HepG2 (cell line): Measurements from ENCODE around the gene ACAT2. TPM values are rescaled to one million over a fixed set of nuclear protein-coding genes. Genes with fewer than 3 reads are reported as not detected.

Experiments used
- AKAP8 ChIP-seq: sonication (generic); formaldehyde crosslinking; IDR thresholded peaks from 2 replicates; pipeline ENCODE4 v1.5.1; 2020; ENCODE audit warnings: mild to moderate bottlenecking, missing genetic modification reagents
- ATF7-NPFF ChIP-seq: sonication (generic); formaldehyde crosslinking; IDR thresholded peaks from 2 replicates; pipeline ENCODE4 v1.8.1; 2023; ENCODE audit warnings: mild to moderate bottlenecking, low read depth, missing genetic modification reagents, moderate library complexity
- DNMT1 ChIP-seq: sonication (generic); formaldehyde crosslinking; IDR thresholded peaks from 2 replicates; pipeline ENCODE4 v1.5.1; 2020; ENCODE audit warnings: mild to moderate bottlenecking, missing genetic modification reagents
- EP300 ChIP-seq, 3 experiments: sonication (generic) in 1 of 3; formaldehyde crosslinking in 1 of 3; IDR thresholded peaks; 2 replicates each; pipeline versions ENCODE4 v1.5.1 to v1.6.1; 2011 to 2020; ENCODE audit warnings: low read depth in 2 of 3, low read length in 2 of 3, borderline replicate concordance in 1 of 3, improper control_type of control experiment in 1 of 3, mild to moderate bottlenecking in 1 of 3, missing genetic modification reagents in 1 of 3, moderate library complexity in 1 of 3
- ERF ChIP-seq: IDR thresholded peaks from 2 replicates; pipeline ENCODE4 v1.6.1; 2018; ENCODE audit warnings: missing biosample characterization, missing genetic modification reagents
- FOXC1 ChIP-seq: sonication (generic); formaldehyde crosslinking; IDR thresholded peaks from 2 replicates; pipeline ENCODE4 v1.8.0; 2022; ENCODE audit warnings: mild to moderate bottlenecking, missing genetic modification reagents, borderline replicate concordance
- FOXO1 ChIP-seq: sonication (generic); formaldehyde crosslinking; IDR thresholded peaks from 2 replicates; pipeline ENCODE4 v1.4.0; 2020; ENCODE audit warnings: missing genetic modification reagents
- GFI1 ChIP-seq: sonication (generic); formaldehyde crosslinking; IDR thresholded peaks from 2 replicates; pipeline ENCODE4 v1.5.0; 2020; ENCODE audit warnings: missing genetic modification reagents, mild to moderate bottlenecking, borderline replicate concordance
- GLI4 ChIP-seq: sonication (generic); formaldehyde crosslinking; IDR thresholded peaks from 2 replicates; pipeline ENCODE4 v1.5.1; 2020; ENCODE audit warnings: missing genetic modification reagents, mild to moderate bottlenecking, moderate library complexity, borderline replicate concordance
- JUN ChIP-seq: sonication (generic); formaldehyde crosslinking; IDR thresholded peaks from 2 replicates; pipeline ENCODE4 v1.4.0; 2020; ENCODE audit warnings: mild to moderate bottlenecking, missing genetic modification reagents
- KAT2B ChIP-seq: fragments of 150-350 bp; IDR thresholded peaks from 2 replicates; pipeline ENCODE4 v1.6.1; 2014; ENCODE audit warnings: low read depth, low read length, borderline replicate concordance
- MIER2 ChIP-seq: IDR thresholded peaks from 2 replicates; pipeline ENCODE4 v1.6.1; 2016; ENCODE audit warnings: missing biosample characterization, missing genetic modification reagents
- MXI1 ChIP-seq: IDR thresholded peaks from 3 replicates; pipeline ENCODE4 v1.6.1; 2012; ENCODE audit warnings: low read depth, low read length, inconsistent platforms, borderline replicate concordance
- PAX8 ChIP-seq: sonication (generic); formaldehyde crosslinking; IDR thresholded peaks from 2 replicates; pipeline ENCODE4 v1.8.0; 2022; ENCODE audit warnings: mild to moderate bottlenecking, missing genetic modification reagents, borderline replicate concordance
- SMARCC2 ChIP-seq: fragments of 450-650 bp; IDR thresholded peaks from 2 replicates; pipeline ENCODE4 v1.6.1; 2017; ENCODE audit warnings: antibody characterized with exemption, mild to moderate bottlenecking
- ZBTB7A ChIP-seq: sonication (generic); formaldehyde crosslinking; IDR thresholded peaks from 2 replicates; pipeline ENCODE4 v1.8.0; 2022; ENCODE audit warnings: mild to moderate bottlenecking, missing genetic modification reagents
- ZFP37 ChIP-seq: sonication (generic); formaldehyde crosslinking; IDR thresholded peaks from 2 replicates; pipeline ENCODE4 v1.4.0; 2020; ENCODE audit warnings: missing genetic modification reagents, borderline replicate concordance
- ZNF121 ChIP-seq: sonication (generic); formaldehyde crosslinking; IDR thresholded peaks from 2 replicates; pipeline ENCODE4 v1.5.0; 2020; ENCODE audit warnings: mild to moderate bottlenecking, missing genetic modification reagents
- ZNF136 ChIP-seq: sonication (generic); formaldehyde crosslinking; IDR thresholded peaks from 2 replicates; pipeline ENCODE4 v1.8.1; 2022; ENCODE audit warnings: low read depth, mild to moderate bottlenecking, moderate library complexity, missing genetic modification reagents
- ZNF143 ChIP-seq: sonication (generic); formaldehyde crosslinking; IDR thresholded peaks from 2 replicates; pipeline ENCODE4 v1.4.0; 2020; ENCODE audit warnings: missing genetic modification reagents
- ZNF256 ChIP-seq: sonication (generic); formaldehyde crosslinking; conservative IDR thresholded peaks from 2 replicates; pipeline ENCODE4 v1.4.0; 2020; ENCODE audit warnings: missing genetic modification reagents
- ZNF275 ChIP-seq: sonication (generic); formaldehyde crosslinking; IDR thresholded peaks from 2 replicates; pipeline ENCODE4 v1.8.0; 2022; ENCODE audit warnings: missing genetic modification reagents, mild to moderate bottlenecking, inconsistent platforms, borderline replicate concordance
- ZNF34 ChIP-seq: sonication (generic); formaldehyde crosslinking; IDR thresholded peaks from 2 replicates; pipeline ENCODE4 v1.4.0; 2020; ENCODE audit warnings: mild to moderate bottlenecking, missing genetic modification reagents, borderline replicate concordance
- ZNF451 ChIP-seq: sonication (generic); formaldehyde crosslinking; IDR thresholded peaks from 2 replicates; pipeline ENCODE4 v1.5.0; 2020; ENCODE audit warnings: mild to moderate bottlenecking, missing genetic modification reagents
- ZNF660 ChIP-seq: sonication (generic); formaldehyde crosslinking; IDR thresholded peaks from 2 replicates; pipeline ENCODE4 v1.5.1; 2020; ENCODE audit warnings: mild to moderate bottlenecking, low read depth, missing genetic modification reagents, borderline replicate concordance
- ZNF75D ChIP-seq: sonication (generic); formaldehyde crosslinking; IDR thresholded peaks from 2 replicates; pipeline ENCODE4 v1.8.1; 2023; ENCODE audit warnings: missing genetic modification reagents, mild to moderate bottlenecking, borderline replicate concordance
- ZNF883 ChIP-seq: sonication (generic); formaldehyde crosslinking; IDR thresholded peaks from 2 replicates; pipeline ENCODE4 v1.5.1; 2020; ENCODE audit warnings: mild to moderate bottlenecking, missing genetic modification reagents; ENCODE audit errors: not compliant biosample characterization
- polyA plus RNA-seq, 8 experiments: library from polyadenylated mRNA; depleted of rRNA in 3 of 8; stranded (reverse) in 7 of 8; unstranded in 1 of 8; fragments of >200 nt; fragmentation: Illumina TruSeq in 4 of 8; extraction: Trizol in 4 of 8; gene quantifications; 2 replicates each; pipeline versions ENCODE4 v1.2.1 to v1.2.3, GENCODE V29; 2011 to 2016; ENCODE audit warnings: low read depth in 4 of 8, missing spikeins in 1 of 8, mixed read lengths in 1 of 8; ENCODE audit not compliant: insufficient read depth in 1 of 8
- total RNA-seq, 5 experiments: library from RNA; depleted of rRNA; stranded (reverse); fragments of >200 nt; fragmentation: Illumina TruSeq; extraction: Trizol; gene quantifications; 2 replicates each; pipeline ENCODE4 v1.2.3, GENCODE V29; 2016; ENCODE audit warnings: low read depth in 1 of 5
- TF ChIP-seq, protein P1 (sequence below): sonication (generic); formaldehyde crosslinking; IDR thresholded peaks from 2 replicates; pipeline ENCODE4 v1.4.0; 2020; ENCODE audit warnings: mild to moderate bottlenecking, missing genetic modification reagents

Gene ACAT2
- total and polyA plus RNA-seq, 2 of the 13 experiments (the other 11 are each of a cell fraction or from before 2014, with no cell fraction given), result 121 to 534 TPM

DNA sequence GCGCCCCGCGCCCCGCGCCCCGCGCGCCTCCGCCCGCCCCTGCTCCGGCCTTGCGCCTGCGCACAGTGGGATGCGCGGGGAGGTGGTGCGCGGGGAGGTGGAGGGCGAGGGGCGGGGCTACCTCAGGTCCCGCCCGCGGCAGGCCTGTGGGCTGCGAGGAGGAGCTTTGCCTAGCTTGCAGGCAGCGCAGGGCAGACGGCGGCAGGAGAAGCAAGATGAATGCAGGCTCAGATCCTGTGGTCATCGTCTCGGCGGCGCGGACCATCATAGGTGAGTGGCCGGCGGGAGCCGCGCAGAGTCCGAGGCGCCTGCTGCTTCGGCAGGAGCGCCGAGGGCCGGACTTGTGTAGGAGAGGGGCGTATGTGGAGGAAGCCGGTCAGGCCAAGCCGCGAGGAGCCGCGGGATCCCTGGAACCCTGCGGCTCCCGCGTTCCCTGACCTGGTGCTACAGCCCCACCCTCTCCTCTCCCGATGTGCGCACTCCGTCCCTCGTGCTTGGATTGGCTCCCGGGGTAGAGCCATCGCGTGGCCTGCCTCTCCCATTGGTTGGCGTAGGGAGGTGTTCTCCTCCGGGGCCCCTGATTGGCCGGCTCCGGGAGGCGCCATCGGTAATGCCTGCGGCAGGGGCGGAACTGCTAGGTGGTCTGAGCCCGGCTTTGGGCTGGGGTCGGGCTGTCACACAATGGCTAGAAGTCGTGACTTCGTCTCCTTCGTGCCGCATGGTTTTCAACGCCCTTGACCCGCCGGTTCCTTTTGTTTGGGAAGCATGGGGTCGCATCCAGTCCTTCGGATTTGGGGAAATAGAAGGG is at the start of gene ACAT2 (continued):
- TF ChIP-seq ZNF275 (CRISPR knock-in tag) (peak; percentile 89), ZNF136 (CRISPR knock-in tag) (peak; percentile 94; the same call in 1 of the 2 replicates), ZNF883 (CRISPR knock-in tag) (no peak), ZNF143 (CRISPR knock-in tag) (peak; percentile 54; the same call in 1 of the 2 replicates), ZNF660 (no peak), ZNF75D (CRISPR knock-in tag) (no peak), ZFP37 (CRISPR knock-in tag) (peak; percentile 65; the same call in 1 of the 2 replicates), ZNF451 (CRISPR knock-in tag) (peak; percentile 58; the same call in 1 of the 2 replicates), ZBTB7A (CRISPR knock-in tag) (0 out of 2 replicates have a peak, but pooled peaks have one; percentile 4), ERF (CRISPR knock-in tag) (peak; percentile 89), MXI1 (no peak; the same call in 2 of the 3 replicates), JUN (CRISPR knock-in tag) (no peak; the same call in 1 of the 2 replicates), ATF7-NPFF (CRISPR knock-in tag) (peak; percentile 83), SMARCC2 (no peak), ZNF256 (CRISPR knock-in tag) (peak; percentile 88; the same call in 1 of the 2 replicates), EP300 (IDR thresholded peaks at IDR 0.05; ENCODE audit: low read depth in 2 of 2, low read length in 2 of 2) (peak in 1 of 2 experiments; percentile 31; a peak in 2 of 4 replicates), EP300 (CRISPR knock-in tag; IDR thresholded peaks at IDR 0.05; ENCODE audit: borderline replicate concordance) (0 out of 2 replicates have a peak, but pooled peaks have one; percentile 43), KAT2B (no peak), ZNF121 (no peak; the same call in 1 of the 2 replicates), GLI4 (peak; percentile 79), GFI1 (peak; percentile 67; the same call in 1 of the 2 replicates), AKAP8 (CRISPR knock-in tag) (peak; percentile 76; the same call in 1 of the 2 replicates), PAX8 (peak; percentile 31; the same call in 1 of the 2 replicates), FOXC1 (CRISPR knock-in tag) (peak; percentile 82; the same call in 1 of the 2 replicates), DNMT1 (CRISPR knock-in tag) (no peak), ZNF34 (CRISPR knock-in tag) (0 out of 2 replicates have a peak, but pooled peaks have one; percentile 54), FOXO1 (peak; percentile 65), MIER2 (CRISPR knock-in tag) (no peak)
- TF ChIP-seq, protein P1, sequence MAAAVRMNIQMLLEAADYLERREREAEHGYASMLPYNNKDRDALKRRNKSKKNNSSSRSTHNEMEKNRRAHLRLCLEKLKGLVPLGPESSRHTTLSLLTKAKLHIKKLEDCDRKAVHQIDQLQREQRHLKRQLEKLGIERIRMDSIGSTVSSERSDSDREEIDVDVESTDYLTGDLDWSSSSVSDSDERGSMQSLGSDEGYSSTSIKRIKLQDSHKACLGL (CRISPR knock-in tag), result peak; percentile 95
